SKM-1 (cell line): ENCODE measurements around the gene MYO15B.
A peak's percentile ranks its signal among the peaks of the same experiment; 100 is the strongest.

Experiments used
- DNase-seq: peaks from one replicate; lab custom pipeline; 2025; ENCODE audit not compliant: unreplicated experiment; lab: John Stamatoyannopoulos, UW

The MYO15B gene

GRCh38 chr17:75622771-75623273 is 35.2 kb downstream of the MYO15B start:
- DNase-seq = no peak

- no peak for DNase-seq
Observed at GRCh38 chr17:75623386-75623785, 35.8 kb downstream of the MYO15B start.

DNA sequence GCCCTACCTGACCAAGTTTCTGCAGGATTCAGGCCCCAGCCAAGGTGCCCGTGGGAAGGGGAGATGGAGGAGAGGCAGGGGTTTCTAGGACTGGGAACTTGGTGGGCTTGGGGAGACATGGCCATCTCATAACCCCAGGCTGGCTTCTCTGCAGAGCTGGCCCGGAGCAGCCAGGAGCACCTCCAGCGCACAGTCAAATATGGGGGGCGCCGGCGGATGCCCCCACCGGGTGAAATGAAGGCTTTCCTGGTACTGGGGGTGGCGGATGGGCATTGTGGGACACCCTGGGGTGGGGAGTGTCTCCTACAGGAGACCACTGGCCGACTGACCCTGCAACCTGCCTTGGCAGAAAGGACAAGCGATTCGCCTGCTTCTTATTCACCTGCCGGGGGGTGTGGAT is 36.4 kb downstream of the MYO15B start:
- DNase-seq = no peak

GRCh38 chr17:75624714-75625345 is 37.2 kb downstream of the MYO15B start:
- no peak for DNase-seq

DNA sequence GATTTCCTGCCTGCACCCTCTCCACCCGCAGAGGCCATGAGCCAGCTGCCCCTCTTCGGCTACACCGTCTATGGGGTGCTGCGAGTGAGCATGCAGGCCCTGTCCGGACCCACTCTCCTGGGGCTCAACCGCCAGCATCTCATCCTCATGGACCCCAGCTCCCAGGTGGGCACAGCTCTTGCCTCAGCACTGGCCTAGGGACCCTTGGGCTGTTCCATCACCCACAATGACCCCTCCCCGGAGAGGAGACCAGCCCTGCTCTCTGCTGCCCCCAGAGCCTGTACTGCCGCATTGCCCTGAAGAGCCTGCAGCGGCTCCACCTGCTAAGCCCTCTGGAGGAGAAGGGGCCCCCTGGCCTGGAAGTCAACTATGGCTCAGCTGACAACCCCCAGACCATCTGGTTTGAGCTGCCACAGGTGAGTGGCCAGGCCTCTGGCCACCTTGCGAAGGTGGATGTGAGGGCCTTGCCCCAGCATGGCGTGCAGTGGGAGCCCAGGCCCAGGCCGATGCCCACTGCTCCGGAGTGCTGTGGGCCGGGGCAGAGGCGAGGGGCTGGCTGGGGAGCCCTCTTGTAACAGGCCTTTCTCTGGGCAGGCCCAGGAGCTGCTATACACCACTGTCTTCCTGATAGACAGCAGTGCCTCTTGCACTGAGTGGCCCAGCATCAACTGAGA is 38.4 kb downstream of the MYO15B start:
- DNase-seq = peak; percentile 15

GRCh38 chr17:75626496-75627038 is 39.0 kb downstream of the MYO15B start:
- DNase-seq = no peak

DNA sequence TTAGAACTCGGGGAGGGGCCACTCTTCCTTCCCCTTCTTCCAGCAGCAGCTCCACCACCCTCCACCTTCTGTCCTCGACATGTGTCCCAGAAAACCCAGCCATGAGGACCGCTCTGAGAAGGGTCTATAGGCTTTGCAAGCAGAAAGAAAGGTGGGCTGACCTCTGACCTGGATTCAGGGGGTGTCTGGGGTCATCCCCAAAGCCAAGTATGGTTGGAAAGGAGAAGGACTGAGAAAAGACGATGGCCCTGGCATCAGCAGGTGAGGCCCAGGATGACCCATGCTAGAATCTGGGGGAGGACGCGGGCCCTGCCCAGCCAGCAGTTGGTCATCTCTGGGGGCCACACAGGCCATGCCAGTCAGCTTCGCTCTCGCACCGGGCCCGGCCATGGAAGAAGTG is 39.5 kb downstream of the MYO15B start:
- DNase-seq = no peak

- no peak for DNase-seq
Observed at GRCh38 chr17:75628425-75628824, 40.8 kb downstream of the MYO15B start.

GRCh38 chr17:75629157-75629556 is 41.6 kb downstream of the MYO15B start:
- DNase-seq = no peak

- no peak for DNase-seq
Observed at GRCh38 chr17:75630071-75630917, 42.7 kb downstream of the MYO15B start.

GRCh38 chr17:75631353-75631752 is 43.8 kb downstream of the MYO15B start:
- DNase-seq = no peak

DNA sequence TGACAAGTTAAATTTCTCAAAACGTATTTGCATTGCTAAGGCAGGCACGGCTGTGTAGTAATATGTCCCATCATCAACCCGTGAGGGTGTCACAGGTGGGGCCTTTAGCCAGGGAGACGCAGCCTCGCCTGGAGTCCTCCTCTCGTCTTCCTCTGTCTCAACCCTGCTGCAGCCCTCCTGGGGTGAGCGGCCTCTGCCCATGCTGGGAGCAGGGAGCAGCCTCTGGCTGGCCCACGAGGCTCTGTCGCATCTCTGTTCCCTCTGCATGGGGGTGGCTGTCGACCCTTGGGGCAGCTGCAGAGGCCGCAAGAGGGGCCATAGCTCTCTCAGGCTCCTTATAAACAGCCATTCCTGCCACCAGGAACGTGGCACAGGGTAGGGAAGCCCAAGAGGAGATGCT is 44.8 kb downstream of the MYO15B start:
- no peak for DNase-seq

GRCh38 chr17:75632863-75633485 is 45.4 kb downstream of the MYO15B start, which contains the start of gene SMIM5:
Gene SMIM5 (plus strand): TSS chr17:75633434. CDS start chr17:75640202, 6,768 bp downstream.
- peak; percentile 60 for DNase-seq

DNA sequence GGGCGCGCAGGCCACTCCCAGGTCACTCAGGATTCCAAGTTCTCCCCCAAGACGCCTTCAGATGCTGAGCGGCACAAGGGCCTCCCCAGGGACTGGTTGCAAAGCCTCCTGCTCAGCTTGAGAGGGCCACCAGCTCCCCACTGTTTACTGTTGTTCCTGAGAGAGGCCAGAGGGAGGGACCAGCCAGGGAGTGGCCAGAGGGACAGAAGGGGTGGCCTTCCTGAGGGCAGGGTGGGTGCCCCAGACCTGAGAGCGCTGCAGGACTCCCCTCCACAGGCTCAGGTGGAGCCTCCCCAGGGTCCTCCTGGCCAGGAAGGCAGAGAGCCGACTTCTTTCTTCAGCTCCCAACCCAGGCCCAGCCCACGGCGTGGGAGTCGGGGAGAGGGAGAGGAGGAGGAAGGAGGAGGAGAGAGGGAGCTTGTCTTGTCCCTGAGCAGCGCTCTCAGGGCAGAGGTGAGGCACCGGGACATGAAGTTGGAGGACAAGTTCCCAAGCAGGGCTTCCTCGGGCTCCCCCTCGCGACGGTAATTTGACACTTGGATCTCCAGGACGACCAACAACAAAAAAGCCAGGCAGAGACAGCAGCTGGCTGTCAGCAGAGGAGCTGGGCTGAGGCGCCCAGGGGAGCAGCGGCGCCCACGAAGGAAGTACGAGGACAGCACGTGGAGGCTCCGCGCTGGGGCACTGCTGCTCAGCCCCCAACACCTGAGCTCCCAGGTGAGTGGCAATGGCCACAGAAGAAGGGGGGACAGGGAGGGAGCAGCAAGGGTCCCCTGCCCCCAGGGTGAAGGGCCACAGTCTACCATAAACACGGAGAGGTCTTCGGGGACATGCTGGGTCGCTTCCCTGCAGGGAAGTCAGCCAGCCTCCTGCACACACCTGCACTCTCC is 46.1 kb downstream of the MYO15B start:
- DNase-seq = peak; percentile 43

DNA sequence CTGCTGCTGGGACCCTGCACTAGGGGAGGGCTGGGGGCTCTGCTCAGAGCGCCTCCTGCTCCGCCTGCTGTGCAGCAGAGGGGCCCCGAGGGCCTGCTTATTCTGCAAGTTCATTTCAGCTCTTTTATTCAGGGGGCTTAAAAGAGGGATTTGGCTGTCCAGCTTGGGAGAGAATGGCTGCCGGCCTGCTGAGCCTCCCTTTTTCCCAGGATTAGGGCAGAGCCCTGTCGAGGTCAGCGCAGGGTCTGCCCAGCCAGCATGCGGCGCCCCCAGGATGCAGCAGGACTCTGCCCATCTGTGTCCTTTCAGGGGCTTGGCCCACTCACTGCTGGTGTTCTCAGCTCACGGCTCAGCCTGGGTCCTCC is 46.8 kb downstream of the MYO15B start:
- DNase-seq = no peak

DNA sequence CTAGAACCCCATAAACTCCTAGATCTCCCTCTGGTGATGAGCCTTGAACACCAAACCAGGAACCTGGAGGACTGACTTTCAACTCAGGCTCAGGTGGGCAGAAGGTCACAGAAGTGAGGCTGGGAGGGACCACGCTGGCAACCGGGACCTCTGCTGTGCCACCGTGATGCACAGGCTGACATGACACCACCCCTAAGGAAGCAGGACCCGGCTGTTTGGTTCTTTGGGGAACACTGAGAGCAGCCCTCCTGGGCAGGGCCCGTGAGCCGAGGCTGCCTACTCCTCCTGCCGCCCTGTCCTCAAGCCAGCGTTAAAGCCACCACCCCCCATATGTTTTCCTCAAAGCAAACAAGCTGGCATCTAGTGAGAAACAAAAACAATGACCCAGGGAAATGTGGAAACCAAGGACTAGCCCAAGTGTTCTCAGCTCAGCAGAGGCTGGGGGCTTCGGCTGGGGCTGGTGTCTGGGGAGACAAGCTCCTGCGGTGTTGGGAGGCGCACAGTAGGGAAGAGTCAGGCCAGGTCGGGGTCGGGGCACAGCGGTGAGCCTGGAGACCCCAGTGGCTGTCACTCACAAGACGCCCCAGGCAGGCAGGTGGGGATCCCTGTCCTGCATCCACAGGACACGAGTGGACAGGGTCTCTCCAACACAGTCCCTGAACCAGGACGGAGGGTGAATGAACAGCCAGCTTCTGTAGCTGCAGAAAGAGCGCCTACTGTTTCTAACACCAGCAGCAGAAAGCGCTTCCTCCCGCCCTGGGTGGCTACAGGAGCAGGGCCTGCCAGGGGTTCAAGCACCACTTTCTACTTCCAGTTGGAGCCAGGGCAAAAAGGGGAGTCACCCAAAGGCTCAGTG is 47.4 kb downstream of the MYO15B start:
- DNase-seq = no peak

DNA sequence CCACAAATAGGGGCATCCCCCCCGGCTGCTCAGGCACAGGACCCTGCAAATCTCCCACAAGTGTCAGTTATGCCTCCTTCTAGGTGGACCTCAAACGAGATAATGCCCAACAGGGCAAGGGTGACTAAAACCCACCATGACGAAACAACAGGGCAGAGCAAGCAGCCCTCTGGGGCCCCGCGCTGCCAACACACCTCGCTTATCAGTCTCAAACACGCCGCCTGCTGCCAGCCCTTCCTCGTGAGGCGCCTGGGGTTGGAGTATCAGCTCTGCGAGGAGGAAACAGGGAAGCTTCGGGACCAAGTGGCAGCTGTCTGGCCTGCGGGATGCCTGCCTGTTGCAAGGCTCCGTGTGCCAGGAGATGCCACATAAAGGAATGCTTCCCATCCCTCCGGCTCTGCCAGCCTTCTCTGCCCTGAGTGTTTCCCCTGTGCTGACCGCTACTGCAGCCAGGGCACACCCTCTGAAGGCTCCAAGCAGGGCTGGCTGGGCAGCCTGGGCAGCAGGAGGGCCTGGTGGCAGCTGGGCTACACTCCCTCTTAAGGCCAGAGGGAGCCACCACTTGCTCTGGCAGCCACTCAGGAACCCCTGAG is 48.1 kb downstream of the MYO15B start:
- DNase-seq = no peak

- no peak for DNase-seq
Observed at GRCh38 chr17:75636381-75637142, 49.0 kb downstream of the MYO15B start.
